GM18502 (cell line): ENCODE data around the gene FAM163B.

Experiments used
- ATAC-seq: cut with Tn5 transposase; IDR thresholded peaks from one replicate; pipeline ENCODE4 v1.9.1; 2021; ENCODE audit warnings: mild to moderate bottlenecking; ENCODE audit not compliant: unreplicated experiment, poor library complexity

FAM163B gene

GRCh38 chr9:133609311-133610098 is at the start of gene FAM163B:
TSS of gene FAM163B (minus strand) at chr9:133609389. CDS start at chr9:133580223, 29,166 bp downstream.
- no peak for ATAC-seq

GRCh38 chr9:133657120-133657661 is 48.0 kb upstream of the FAM163B start:
- ATAC-seq: no peak

- no peak for ATAC-seq
Observed at GRCh38 chr9:133656211-133657119, 47.3 kb upstream of the FAM163B start.

GRCh38 chr9:133655701-133656100 is 46.5 kb upstream of the FAM163B start:
- no peak for ATAC-seq

GRCh38 chr9:133654736-133655657 is 45.8 kb upstream of the FAM163B start:
- ATAC-seq: no peak

- ATAC-seq: no peak
Observed at GRCh38 chr9:133653638-133654037, 44.4 kb upstream of the FAM163B start.

- no peak for ATAC-seq
Observed at GRCh38 chr9:133650026-133650425, 40.8 kb upstream of the FAM163B start.

- ATAC-seq: no peak
Observed at GRCh38 chr9:133649194-133649593, 40.0 kb upstream of the FAM163B start.

- no peak for ATAC-seq
Observed at GRCh38 chr9:133647765-133648469, 38.7 kb upstream of the FAM163B start.

- ATAC-seq: no peak
Observed at GRCh38 chr9:133647148-133647547, 38.0 kb upstream of the FAM163B start.

- ATAC-seq: no peak
Observed at GRCh38 chr9:133645021-133645765, 36.0 kb upstream of the FAM163B start.

- ATAC-seq: no peak
Observed at GRCh38 chr9:133643978-133644760, 35.0 kb upstream of the FAM163B start.

GRCh38 chr9:133643362-133643755 is 34.2 kb upstream of the FAM163B start:
- no peak for ATAC-seq

GRCh38 chr9:133642708-133643361 is 33.6 kb upstream of the FAM163B start:
- no peak for ATAC-seq

- ATAC-seq: no peak
Observed at GRCh38 chr9:133641861-133642595, 32.8 kb upstream of the FAM163B start.

GRCh38 chr9:133641396-133641655 is 32.1 kb upstream of the FAM163B start:
- no peak for ATAC-seq
